Superior temporal gyrus (tissue), 1 donor: ENCODE data around the gene COX4I2.

Experiments
- DNase-seq: peaks from one replicate; pipeline ENCODE4 v3.0.0-alpha.2; 2016; ENCODE audit errors: extremely low spot score

The COX4I2 gene

GRCh38 chr20:31693987-31694661, 56.4 kb downstream of the COX4I2 start:
- DNase-seq = no peak
